Right ventricle myocardium inferior (tissue), 1 donor: ENCODE data around the gene CHRNB1. TPM values are rescaled to one million over a fixed set of nuclear protein-coding genes. Genes with fewer than 3 reads are reported as not detected.

Experiments
- ATAC-seq: fragments of 200-7000 bp; cut with Tn5 transposase; one replicate; pipeline ENCODE4 v1.9.1; 2020; ENCODE audit warnings: mild to moderate bottlenecking, moderate library complexity
- DNase-seq: peaks from one replicate; pipeline ENCODE4 v3.0.0; 2021; ENCODE audit errors: missing footprints
- intact Hi-C: fragments of 100-400 bp; cut with DNase I; formaldehyde crosslinking; loops from one replicate; pipeline ENCODE4 v1.11.0; 2022
- total RNA-seq: library from RNA; stranded (reverse); fragmentation: NEBNext Ultra II Directional; extraction: Animal tissue kit (Norgen Biotek cat#: 25700); gene quantifications from one replicate; pipeline ENCODE4 v1.2.1, GENCODE V29; 2021
- donor health status: DM: no; HTN: yes; CAD: no; lungs with severe emphysema.

The CHRNB1 gene
- total RNA-seq, 1 donor from 2014 or later, result 11.8 TPM

- intact Hi-C loops, result no loop called here
- DNase-seq, result no peak
- no peak for ATAC-seq
These were observed 31.4 kb upstream of the CHRNB1 start for GRCh38 chr17:7413346-7413985.

- ATAC-seq (no peak), DNase-seq (no peak)
- intact Hi-C loops, result no loop called here
These were observed 30.0 kb upstream of the CHRNB1 start for GRCh38 chr17:7414837-7415236.

GRCh38 chr17:7415784-7416183, 29.1 kb upstream of the CHRNB1 start:
- no peak for ATAC-seq
- no peak for DNase-seq
- intact Hi-C loops, result no loop called here

- no peak for ATAC-seq
- intact Hi-C loops, result no loop called here
- no peak for DNase-seq
These were observed 28.5 kb upstream of the CHRNB1 start for GRCh38 chr17:7416323-7416722.

- DNase-seq (no peak), ATAC-seq (no peak)
- intact Hi-C loops, result no loop called here
These were observed 27.7 kb upstream of the CHRNB1 start for GRCh38 chr17:7417056-7417655.

GRCh38 chr17:7418472-7419152, 26.2 kb upstream of the CHRNB1 start:
- intact Hi-C loops, result no loop called here
- ATAC-seq (no peak), DNase-seq (no peak)

- ATAC-seq (no peak), DNase-seq (no peak)
- intact Hi-C loops, result no loop called here
These were observed 24.8 kb upstream of the CHRNB1 start, which contains the start of gene SPEM1 for GRCh38 chr17:7419819-7420610. Gene SPEM1, plus strand, starts transcription at chr17:7420324. Its CDS starts 61 bp downstream, at chr17:7420385.

- ATAC-seq, result no peak
- intact Hi-C loops, result no loop called here
These were observed 23.7 kb upstream of the CHRNB1 start for GRCh38 chr17:7421186-7421585.

GRCh38 chr17:7423679-7424078, 21.2 kb upstream of the CHRNB1 start:
- intact Hi-C loops, result no loop called here
- ATAC-seq, result no peak
- no peak for DNase-seq

More at GRCh38 chr17:7421186-7421585, 23.7 kb upstream of the CHRNB1 start:
- no peak for DNase-seq

GRCh38 chr17:7425316-7425715, 19.5 kb upstream of the CHRNB1 start, which contains the start of gene SPEM2:
Gene SPEM2, plus strand, starts transcription at chr17:7425616. Its CDS starts 73 bp downstream, at chr17:7425689.
- DNase-seq (no peak), ATAC-seq (no peak)
- intact Hi-C loops, result no loop called here

- DNase-seq, result no peak
- ATAC-seq, result no peak
- intact Hi-C loops, result no loop called here
These were observed 19.1 kb upstream of the CHRNB1 start for GRCh38 chr17:7425756-7426155.

- no peak for ATAC-seq
- intact Hi-C loops, result no loop called here
- no peak for DNase-seq
These were observed 18.5 kb upstream of the CHRNB1 start for GRCh38 chr17:7426203-7426863.

- intact Hi-C loops, result no loop called here
- DNase-seq (no peak), ATAC-seq (no peak)
These were observed 17.9 kb upstream of the CHRNB1 start for GRCh38 chr17:7426896-7427489.

GRCh38 chr17:7427549-7427948, 17.3 kb upstream of the CHRNB1 start:
- intact Hi-C loops, result no loop called here
- ATAC-seq, result no peak
- no peak for DNase-seq

- intact Hi-C loops, result no loop called here
- DNase-seq (no peak), ATAC-seq (no peak)
These were observed 16.3 kb upstream of the CHRNB1 start, which contains the start of gene SPEM3 for GRCh38 chr17:7428557-7428956. Gene SPEM3, plus strand, starts transcription at chr17:7428857. Its CDS starts 46 bp downstream, at chr17:7428903.

- ATAC-seq (no peak), DNase-seq (no peak)
- intact Hi-C loops, result no loop called here
These were observed 15.1 kb upstream of the CHRNB1 start for GRCh38 chr17:7429722-7430121.

GRCh38 chr17:7431231-7431630, 13.6 kb upstream of the CHRNB1 start:
- intact Hi-C loops, result no loop called here
- no peak for DNase-seq
- ATAC-seq, result no peak

GRCh38 chr17:7432296-7432695, 12.6 kb upstream of the CHRNB1 start:
- intact Hi-C loops, result no loop called here

More at GRCh38 chr17:7432296-7432695, 12.6 kb upstream of the CHRNB1 start:
- DNase-seq, result no peak
- ATAC-seq, result no peak
